Measurements from ENCODE around the gene ICA1L. TPM values are rescaled to one million over a fixed set of nuclear protein-coding genes. Genes with fewer than 3 reads are reported as not detected.

The ICA1L gene
- polyA plus RNA-seq, 1 of the 3 experiments (the other 2 are of a cell fraction), result 3.7 TPM

DNA sequence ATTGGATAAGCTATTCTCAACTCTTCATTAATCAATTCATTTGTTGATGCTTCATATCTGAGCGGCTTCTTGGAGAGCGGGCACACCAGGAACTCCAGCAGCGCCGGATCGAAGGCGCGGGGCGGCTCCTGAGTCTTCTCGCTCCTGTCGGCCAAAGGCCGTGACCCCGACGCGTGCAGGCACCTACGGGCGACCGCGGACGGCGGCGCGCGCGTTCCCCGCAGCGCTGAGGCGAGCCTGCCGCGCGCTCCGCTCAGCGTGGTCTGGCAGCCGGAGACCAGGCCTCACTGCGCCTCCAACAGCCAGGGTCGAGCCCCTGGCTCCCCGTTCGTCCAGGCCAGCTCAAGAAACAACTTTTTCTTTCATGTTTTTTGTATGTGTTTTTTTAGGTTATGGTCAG is 97.5 kb downstream of the ICA1L start:
- H4K20me1 ChIP-seq (ENCODE audit: insufficient read depth), result no peaks in the 10 kb centered on the region
- H3K36me3 ChIP-seq (replicated peaks in 1 of 2; ENCODE audit: control insufficient read depth in 1 of 2, insufficient read depth in 2 of 2, low read length in 1 of 2), result peaks cover 3 to 26% of the 10 kb centered on the region in 2 experiments
- ChIA-PET CTCF (interaction anchor here (1.0 kb wide), 1 partner anchor 13 kb away, joined by 3 read pairs; no protein-coding TSS in a partner anchor), POLR2A (no interaction called here)
- H2AFZ ChIP-seq (ENCODE audit: low read depth), result no peak overlapping the region
- no peaks in the 10 kb centered on the region for H3K9me3 ChIP-seq
- no peak overlapping the region for H3K27ac ChIP-seq (ENCODE audit: low read depth in 2 of 2, low read length in 1 of 2)
- no peaks in the 10 kb centered on the region for H3K27me3 ChIP-seq (ENCODE audit: insufficient read depth)
- no peaks in the 10 kb centered on the region for H3F3A ChIP-seq (replicated peaks; ENCODE audit: insufficient read depth)
- no peak overlapping the region for H3K9ac ChIP-seq
- H3K4me3 ChIP-seq (ENCODE audit: low read depth in 2 of 2, low read length in 1 of 2), result no peak overlapping the region
- H3K9me2 ChIP-seq, result no peaks in the 10 kb centered on the region
- DNase-seq, result no peak
- WGBS (ENCODE audit: low lambda C conversion rate), result 98% methylated on average over 37 of the region's 37 CpGs
- H3K79me2 ChIP-seq (ENCODE audit: insufficient read depth), result no peaks in the 10 kb centered on the region
- no peak overlapping the region for H3K4me2 ChIP-seq
- H3K4me1 ChIP-seq (ENCODE audit: control insufficient read depth in 1 of 2, insufficient read depth in 2 of 2, low read depth in 1 of 2, low read length in 1 of 2), result no peaks in the 10 kb centered on the region
- TF ChIP-seq GATA2 (CRISPR knock-in tag; IDR thresholded peaks at IDR 0.05) (no peak), MXI1 (IDR thresholded peaks at IDR 0.05; ENCODE audit: low read depth, low read length) (no peak), NFIC (IDR thresholded peaks at IDR 0.05; ENCODE audit: borderline replicate concordance) (no peak), RAD21 (IDR thresholded peaks at IDR 0.05; ENCODE audit: low read length) (no peak), RCOR1 (IDR thresholded peaks at IDR 0.05; ENCODE audit: low read length) (no peak), RXRA (IDR thresholded peaks at IDR 0.05; ENCODE audit: borderline replicate concordance, low read depth) (no peak), TAF1 (IDR thresholded peaks at IDR 0.05; ENCODE audit: borderline replicate concordance, low read depth, low read length) (no peak), POLR2AphosphoS5 (IDR thresholded peaks at IDR 0.05; ENCODE audit: low read depth, low read length) (no peak), CHD2 (IDR thresholded peaks at IDR 0.05; ENCODE audit: low read length, partially characterized antibody) (no peak), FOXM1 (IDR thresholded peaks at IDR 0.05; ENCODE audit: low read depth) (no peak), NRF1 (IDR thresholded peaks at IDR 0.05; ENCODE audit: low read depth, low read length) (no peak), RFX5 (IDR thresholded peaks at IDR 0.05; ENCODE audit: low read length) (no peak), FOSL2 (IDR thresholded peaks at IDR 0.05; ENCODE audit: borderline replicate concordance, low read depth) (no peak), TEAD4 (IDR thresholded peaks at IDR 0.05; ENCODE audit: borderline replicate concordance, insufficient read depth) (no peak), EP300 (IDR thresholded peaks at IDR 0.05; ENCODE audit: borderline replicate concordance in 1 of 2, low read depth in 1 of 2, low read length in 1 of 2) (no peak), ELF1 (IDR thresholded peaks at IDR 0.05) (no peak)
- TF ChIP-seq, protein P1, sequence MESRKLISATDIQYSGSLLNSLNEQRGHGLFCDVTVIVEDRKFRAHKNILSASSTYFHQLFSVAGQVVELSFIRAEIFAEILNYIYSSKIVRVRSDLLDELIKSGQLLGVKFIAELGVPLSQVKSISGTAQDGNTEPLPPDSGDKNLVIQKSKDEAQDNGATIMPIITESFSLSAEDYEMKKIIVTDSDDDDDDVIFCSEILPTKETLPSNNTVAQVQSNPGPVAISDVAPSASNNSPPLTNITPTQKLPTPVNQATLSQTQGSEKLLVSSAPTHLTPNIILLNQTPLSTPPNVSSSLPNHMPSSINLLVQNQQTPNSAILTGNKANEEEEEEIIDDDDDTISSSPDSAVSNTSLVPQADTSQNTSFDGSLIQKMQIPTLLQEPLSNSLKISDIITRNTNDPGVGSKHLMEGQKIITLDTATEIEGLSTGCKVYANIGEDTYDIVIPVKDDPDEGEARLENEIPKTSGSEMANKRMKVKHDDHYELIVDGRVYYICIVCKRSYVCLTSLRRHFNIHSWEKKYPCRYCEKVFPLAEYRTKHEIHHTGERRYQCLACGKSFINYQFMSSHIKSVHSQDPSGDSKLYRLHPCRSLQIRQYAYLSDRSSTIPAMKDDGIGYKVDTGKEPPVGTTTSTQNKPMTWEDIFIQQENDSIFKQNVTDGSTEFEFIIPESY (IDR thresholded peaks at IDR 0.05; ENCODE audit: borderline replicate concordance, low read depth), result no peak
- TF ChIP-seq, protein P2, sequence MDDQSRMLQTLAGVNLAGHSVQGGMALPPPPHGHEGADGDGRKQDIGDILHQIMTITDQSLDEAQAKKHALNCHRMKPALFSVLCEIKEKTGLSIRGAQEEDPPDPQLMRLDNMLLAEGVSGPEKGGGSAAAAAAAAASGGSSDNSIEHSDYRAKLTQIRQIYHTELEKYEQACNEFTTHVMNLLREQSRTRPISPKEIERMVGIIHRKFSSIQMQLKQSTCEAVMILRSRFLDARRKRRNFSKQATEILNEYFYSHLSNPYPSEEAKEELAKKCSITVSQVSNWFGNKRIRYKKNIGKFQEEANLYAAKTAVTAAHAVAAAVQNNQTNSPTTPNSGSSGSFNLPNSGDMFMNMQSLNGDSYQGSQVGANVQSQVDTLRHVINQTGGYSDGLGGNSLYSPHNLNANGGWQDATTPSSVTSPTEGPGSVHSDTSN (IDR thresholded peaks at IDR 0.05), result no peak
